COLO668 (cell line): ENCODE measurements around the gene HINT3.
"Not testable (repeated sequence)": the region's sequence is repeated elsewhere in the genome, so short reads cannot be mapped to it uniquely, and the experiment has no call there.

Experiments
- DNase-seq: peaks from one replicate; lab custom pipeline; 2025; ENCODE audit not compliant: unreplicated experiment; lab: John Stamatoyannopoulos, UW

The HINT3 gene

DNA sequence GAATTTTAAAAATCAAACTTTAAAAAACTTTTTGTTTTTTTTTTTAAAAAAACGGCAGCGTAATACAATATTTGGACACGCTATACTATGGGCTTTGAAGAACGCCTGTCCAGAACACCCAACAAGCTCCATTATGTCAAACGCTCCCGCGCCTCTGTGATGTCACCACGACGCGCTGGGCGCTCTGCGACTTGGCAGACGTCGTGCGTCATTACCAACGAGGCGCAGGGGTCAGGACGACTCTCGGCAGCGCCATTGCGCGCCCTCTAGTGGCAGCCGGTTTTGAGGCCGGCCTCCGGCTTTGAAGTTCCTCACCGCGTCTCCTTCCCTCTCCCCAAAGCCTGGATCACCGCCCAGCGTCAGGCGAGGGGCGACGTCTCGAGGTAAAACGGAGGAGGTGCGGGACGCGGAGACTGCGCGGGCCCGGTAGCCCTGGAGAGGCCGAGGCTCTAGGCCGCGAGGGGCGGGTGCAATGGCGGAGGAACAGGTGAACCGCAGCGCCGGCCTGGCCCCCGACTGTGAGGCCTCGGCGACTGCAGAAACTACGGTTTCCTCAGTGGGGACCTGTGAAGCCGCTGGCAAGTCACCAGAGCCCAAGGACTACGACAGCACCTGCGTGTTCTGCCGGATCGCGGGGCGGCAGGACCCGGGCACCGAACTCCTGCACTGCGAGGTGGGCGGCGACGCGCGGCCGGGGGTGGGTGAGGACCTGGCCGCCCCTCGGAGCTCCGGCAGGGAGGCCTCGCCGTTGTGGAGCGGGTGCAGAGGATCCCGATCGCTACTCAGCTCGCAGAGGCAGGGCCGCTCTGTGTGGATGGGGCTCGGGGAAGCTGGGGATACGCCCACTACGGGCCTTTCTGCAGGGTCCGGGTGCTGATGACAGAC lies at the start of gene HINT3:
TSS of gene HINT3 (plus strand) at position 265 of the 885 bp plus-strand sequence. CDS start at position 473, 208 bp downstream.
- DNase-seq: peak; percentile 95

DNA sequence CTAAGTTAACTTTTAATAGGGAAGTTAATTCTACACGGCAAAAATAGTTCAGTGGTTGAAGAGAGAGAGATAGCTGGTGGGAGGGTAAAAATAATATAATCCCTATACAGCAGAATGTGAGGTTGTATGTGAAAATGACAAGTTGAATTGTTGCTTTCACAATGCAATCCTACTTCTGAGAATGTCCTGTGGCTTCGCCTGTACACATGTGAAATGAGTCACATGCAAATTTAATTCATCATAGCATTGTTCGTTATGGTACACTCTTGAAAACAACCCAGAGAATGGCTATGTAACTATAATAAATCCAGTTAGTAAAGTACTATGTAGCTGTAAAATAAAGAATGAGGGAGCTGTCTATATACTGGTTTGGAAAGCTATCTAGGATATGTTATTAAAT lies 46.0 kb upstream of the HINT3 start:
- DNase-seq: no peak

DNA sequence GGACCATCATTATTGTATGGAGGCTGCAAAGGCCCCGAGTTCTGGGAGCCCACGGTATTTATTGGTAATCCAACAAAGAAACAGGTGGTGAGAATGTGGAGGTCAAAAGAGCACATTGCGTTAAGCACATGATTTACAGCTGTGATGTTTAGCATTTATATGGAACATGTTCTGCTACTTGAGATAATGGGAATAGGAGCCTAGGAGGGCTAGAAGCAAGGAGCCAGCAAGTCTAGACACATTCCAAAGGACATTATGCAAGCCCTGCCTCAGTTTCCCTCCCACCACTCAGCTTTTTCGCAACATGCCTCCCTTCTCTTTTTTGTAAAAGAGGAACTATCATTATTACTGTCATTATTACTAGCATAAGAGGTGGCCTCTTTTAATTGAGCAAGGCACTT lies 45.5 kb upstream of the HINT3 start:
- peak; percentile 4 for DNase-seq

DNA sequence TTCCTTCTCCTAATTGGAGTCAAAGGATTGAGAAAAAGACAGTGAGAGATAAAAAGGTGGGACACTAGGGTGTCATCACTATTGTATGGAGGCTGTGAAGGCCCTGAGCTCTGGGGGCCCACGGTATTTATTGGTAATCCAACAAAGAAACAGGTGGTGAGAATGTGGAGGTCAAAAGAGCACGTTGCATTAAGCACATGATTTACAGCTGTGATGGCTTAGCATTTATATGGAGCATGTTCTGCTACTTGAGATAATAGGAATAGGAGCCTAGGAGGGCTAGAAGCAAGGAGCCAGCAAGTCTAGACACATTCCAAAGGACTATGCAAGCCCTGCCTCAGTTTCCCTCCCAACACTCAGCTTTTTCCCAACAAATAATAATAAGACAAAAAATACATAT lies 44.1 kb upstream of the HINT3 start:
- not testable (repeated sequence) for DNase-seq

DNA sequence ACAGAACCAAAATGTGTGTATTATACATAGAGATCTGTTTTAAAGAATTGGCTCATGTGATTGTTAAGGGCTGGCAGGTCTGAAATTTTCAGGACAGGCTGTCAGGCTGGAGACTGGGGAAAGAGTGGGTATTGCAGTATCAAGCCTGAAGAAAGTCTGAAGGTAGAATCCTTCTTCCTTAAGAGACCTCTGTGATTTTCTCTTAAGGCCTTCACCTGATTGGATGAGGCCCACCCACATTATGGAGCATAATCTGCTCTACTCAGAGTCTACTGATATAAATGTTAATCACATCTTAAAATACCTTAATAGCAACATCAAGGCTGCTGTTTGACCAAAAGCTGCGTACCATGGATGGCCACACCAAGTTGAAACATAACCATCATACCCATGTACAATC lies 43.4 kb upstream of the HINT3 start:
- DNase-seq: no peak

DNA sequence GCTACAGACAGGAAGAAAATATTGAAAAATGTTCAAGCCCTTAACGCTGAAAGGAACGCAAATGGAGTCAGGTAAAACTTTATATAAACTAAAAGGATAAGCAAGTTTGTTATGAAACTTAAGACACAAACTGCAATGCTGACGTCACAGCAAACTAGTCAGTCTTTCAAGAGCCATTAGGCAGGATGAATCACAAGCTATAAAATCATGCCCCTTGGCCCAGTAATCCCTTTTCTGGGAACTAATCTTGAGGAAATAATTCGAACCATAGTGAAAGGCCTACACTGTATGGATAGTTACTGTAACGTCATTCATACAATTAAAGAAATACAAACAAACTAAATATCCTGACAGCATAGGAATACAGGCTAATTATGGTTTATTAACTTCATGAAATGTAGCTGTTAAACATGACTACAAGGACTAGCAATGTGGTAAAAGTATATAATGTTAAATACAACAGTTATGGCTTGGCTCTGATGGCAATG lies 42.7 kb upstream of the HINT3 start:
- DNase-seq: no peak

DNA sequence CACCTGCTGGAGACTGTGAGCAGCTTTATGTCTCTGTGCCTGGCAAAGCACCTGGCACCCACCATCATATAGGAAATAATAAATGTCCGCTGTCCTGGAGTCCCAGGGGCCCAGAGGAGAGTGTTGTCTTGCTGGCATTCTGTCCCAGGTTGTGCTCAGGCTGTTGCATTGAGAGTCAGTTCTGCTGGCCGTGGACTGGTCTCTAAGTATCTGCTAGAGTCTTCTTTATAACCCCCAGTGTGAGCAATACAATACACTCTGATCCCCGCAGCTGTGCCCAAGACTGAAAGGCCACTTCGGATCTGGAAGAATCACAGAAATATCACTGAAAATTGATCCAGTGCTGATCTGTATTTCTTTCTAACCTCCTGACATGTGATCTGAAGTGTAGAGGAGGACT lies 38.3 kb upstream of the HINT3 start:
- peak; percentile 10 for DNase-seq

DNA sequence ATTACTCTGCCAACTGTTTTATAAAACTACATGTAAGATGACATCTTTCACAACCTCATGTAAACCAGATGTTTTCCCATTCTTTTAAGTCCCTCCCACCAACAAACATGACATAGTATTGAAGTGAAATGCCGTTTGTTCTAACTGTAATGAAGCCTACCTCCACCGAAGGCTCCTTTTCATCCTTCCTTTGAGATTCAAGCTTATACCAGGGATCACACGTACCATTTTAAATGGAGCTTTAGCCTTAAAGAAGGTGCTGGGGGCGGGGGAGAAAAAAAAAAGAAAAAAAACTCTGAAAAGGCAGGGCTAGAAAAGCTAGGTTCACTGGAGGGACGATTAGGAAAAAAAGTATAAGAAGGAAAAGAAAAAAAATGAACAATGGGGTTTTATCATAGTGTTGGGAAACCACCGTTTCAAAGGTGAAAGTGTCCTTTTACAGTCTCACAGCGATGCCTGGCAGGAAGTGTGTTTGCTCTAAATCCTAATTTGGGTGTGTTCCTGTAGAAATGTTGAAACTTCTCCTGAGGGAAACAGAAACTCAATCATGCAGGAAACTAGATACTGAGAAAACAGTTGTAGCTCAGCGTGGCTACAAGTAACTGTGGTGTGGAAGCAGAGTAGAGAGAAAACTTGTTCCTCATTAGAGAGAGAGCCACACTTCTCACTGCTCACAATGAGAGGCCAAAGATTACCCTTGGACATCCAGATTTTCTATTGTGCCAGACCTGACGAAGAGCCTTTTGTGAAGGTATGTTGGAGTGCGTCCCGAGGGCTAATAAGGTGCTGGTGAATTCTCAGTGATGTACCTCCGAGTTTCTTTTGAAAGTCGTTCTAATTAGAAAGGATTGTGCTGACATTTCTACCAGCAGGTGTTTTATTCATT lies 37.6 kb upstream of the HINT3 start:
- peak; percentile 22 for DNase-seq

DNA sequence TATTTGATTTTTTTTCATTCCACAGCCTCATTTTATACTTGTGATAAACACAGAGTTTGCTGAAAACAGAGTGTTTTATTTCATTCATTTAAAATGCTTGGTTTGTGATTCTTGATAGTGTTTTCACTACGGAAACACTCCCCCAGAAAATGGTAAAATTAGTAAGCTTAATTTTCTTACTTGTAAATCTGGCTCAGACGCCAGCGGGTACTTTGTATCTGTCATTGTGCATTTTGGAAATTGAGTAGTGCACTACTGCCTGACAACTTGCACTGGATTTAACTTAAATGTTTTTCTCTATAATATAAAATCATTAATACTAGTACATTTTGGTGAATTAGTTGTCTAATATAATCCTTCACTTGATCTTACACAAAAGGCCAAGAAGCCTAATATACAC lies 37.0 kb upstream of the HINT3 start:
- DNase-seq: no peak

DNA sequence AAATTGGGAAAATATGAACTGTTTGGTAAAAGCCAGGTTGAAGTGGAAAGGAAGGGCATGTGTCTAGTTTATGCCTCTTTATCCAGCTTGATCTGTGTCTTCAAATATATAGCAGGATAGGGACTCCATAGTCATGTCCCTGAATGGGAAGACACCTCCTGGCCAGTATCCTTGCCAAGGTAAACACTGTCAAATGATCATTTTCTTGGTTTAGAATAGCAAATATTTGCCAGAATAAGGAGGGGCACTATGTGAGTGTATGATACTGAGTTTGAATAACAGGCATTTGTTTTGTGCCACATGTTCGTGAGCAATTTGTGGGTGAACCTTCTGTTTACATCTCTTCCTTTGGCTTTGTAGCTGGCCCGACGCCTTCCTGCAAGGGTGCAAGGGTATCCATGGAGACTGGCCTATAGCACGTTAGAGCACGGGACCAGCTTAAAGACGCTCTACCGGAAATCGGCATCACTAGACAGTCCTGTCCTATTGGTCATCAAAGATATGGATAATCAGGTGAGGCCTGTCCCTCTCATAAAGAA lies 34.2 kb upstream of the HINT3 start:
- DNase-seq: peak; percentile 50

DNA sequence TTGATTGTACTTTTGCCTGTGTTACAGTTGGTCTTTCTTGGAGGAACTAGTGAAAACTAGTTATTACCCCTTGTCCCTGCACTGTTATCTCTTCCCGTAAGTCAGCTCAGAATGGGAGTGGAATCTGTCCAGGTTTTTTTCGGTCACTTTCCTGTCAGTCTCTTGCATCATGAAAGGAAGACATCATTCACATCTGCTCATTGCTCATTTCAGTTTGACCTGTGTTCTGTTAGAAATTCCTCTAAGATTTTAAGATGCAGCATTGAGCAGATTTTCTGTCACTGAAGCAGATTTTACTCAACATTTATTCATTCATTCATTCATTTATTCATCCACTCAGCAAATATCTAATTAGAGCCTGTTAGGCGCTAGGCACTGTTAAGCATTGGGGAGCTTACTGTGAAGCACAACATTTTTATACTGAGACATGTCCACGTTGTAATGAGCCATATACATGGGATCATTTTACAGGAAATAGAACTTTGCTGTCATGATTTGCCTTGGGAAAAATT lies 33.1 kb upstream of the HINT3 start:
- DNase-seq: no peak

DNA sequence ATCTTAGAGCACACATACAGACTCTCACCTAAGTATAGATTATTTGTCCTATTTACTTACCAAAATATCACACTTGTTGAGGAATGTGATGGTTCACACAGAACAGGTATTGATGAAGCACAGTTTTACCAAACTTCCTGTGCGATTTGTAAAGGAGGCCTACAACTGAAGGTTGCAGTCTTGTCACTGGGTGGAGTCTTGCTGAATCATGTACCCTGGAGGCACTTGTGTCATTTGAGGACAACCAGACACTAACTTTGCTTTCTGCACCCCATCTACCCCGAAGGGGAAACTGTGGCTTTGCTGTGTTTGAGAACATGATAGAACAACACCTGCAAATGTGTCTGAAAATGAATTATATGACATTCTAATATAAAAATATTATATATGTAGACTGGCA lies 32.4 kb upstream of the HINT3 start:
- no peak for DNase-seq

DNA sequence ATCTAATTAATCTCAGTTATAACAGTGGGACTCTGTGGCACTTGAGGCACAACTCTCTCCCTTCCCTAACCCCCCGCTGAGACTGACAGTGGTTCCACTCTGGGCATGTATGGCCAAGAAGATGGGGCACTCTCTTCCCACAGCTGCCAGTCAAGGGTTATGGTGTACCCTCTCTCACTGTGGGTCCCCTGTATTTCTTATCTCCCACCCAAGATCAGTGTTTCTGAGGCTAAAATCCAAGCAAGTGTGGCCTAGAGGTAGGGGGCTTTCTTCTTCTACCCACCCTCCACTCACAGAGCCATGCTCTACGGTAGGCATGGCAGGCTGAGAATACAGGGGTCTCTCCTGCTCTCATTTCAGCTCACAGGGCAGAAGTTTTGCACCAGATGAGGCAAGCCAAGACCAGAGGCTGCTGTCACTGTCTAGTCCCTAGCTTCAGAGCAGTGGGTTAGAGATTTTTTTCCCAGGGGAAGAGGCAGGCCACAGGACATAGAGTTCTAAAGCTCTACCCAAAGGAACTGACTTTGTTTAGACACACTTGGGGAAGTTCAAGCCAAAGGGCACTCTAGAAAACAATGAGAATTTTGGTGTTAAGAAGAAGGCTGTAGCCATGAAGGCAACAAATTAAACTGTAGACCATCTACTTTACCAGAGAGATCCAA lies 31.7 kb upstream of the HINT3 start:
- DNase-seq: no peak

DNA sequence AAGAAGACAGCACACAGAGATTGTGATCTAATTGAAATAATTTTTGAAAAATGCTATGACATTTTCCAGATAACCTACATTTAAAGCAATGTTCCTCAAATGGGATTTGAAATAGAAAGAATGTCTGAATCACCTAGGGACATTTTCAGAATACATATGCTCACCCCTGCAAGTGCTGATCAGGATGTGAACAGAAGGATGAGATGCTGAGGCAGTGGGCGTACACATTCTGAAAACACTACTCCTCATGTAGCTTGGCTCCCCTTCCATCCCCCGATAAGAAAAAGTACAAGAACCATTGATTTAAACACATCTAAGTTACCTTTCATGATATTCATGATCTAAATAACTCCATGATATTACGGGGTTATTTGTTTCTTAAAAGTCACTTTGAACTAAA lies 29.9 kb upstream of the HINT3 start:
- DNase-seq: no peak

DNA sequence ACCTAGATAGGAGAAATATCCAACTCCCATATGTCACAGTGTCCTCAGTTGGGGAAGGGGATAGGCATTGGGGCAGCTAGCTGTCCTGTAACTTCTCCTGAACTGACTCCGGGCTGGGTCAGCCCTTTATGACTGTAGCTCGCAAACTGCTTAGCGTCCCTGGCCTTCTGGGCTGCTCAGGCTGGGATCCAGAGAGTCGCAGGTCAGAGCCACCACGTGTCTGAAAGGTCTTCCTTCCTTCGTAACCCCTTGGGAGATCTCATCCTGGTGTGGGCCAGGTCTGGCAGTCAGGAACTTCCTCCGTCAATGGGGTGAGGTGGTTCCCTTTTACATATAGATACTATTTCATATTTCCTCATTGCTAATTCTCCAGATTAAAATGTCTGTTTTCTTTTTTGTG lies 28.8 kb upstream of the HINT3 start:
- DNase-seq: no peak

DNA sequence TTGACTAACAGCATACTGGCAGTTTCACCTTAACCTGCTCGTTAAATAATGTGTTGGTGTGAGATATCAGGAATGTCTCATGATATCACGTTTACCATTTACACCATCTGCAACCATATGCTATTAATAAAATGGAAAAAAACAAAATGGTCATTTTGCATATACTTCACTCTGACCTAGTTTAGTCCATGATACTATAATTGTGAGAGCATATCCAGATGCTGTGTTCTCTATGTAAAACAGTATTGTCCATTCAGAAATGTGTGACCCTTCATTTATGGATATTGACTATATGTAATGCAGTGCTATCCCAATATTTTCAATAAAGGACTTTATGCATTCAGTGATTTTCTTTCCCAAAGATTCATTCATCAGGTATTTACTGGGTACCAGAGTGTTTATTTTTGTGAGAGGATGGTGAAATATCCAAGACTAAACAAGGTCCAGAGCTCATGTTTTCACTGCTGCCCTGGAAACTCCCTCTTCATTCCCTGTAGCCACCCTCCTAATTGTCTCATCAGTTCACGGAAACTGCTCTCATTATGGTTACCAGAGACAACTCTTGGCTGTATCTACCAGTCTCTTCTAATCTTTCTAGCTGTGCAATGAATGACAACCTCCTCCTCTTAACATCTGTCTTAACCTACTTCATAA lies 25.7 kb upstream of the HINT3 start:
- DNase-seq: no peak

DNA sequence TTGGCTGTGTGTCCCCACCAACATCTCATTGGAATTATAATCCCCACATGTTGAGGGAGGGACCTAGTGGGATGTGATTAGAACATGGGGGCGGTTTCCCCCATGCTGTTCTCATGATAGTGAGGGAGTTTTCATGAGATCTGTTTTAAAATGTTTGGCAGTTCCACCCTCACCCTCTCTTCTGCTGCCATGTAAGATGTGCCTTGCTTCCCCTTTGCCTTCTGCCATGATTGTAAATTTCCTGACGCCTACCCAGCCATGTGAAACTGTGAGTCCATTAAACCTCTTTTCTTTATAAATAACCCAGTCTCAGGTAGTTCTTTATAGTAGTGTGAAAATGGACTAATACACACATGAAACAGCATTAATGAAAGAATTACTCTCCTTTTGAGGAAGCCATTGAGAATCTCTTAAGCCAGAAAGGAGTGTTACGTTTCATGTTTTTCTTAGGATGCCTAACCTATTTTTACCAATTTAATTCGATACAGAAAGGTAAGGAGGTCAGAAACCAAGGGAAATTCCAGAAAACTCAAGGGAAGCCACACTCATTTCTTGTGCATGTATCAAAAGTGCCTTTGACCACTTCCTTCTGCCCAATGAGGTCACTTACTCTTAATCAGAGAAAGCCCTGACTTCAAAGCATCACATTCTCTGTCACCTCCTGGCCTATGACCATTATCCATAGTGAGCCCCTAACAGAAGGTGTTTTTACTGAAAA lies 24.7 kb upstream of the HINT3 start:
- DNase-seq: no peak

DNA sequence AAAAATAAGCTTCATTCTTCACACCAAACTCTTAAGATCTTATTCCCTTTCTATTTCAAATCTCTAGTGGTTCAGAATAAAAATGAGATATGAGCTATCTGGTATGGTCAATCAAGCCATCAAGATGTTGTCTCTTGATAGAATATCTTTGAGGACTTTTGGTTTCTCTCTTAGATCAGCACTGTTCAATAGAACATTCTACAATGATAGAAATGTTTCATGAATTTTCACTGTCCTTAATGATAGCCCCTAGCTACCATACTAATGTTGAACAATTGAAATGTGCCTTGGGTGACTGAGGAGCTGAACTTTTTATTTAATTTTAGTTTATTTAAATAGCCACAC lies 24.1 kb upstream of the HINT3 start:
- DNase-seq: no peak

DNA sequence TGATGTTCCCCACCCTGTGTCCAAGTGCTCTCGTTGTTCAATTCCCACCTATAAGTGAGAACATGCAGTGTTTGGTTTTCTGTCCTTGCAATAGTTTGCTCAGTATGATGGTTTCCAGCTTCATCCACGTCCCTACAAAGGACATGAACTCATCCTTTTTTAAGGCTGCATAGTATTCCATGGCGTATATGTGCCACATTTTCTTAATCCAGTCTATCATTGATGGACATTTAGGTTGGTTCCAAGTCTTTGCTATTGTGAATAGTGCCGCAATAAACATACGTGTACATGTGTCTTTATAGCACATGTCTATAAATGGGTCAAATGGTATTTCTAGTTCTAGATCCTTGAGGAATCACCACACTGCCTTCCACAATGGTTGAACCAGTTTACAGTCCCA lies 21.1 kb upstream of the HINT3 start:
- not testable (repeated sequence) for DNase-seq

DNA sequence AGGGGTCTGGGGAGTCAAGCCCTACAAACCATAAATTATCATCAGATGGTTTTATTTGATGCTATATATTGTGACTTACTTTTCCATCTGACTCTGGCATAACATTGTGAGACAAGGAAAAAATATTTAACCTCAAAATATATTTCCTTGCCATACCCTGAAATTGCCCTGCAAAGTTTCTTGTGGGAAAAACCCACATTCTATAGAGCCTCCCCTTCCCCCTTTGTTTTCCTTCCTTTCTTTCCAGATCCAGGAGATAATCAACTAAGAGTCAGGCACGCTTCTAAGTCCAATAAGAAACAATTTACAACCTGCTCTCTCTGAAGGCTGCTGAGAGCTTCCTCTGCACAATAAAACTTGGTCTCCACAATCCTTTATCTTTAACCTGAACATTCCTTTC lies 17.5 kb upstream of the HINT3 start:
- no peak for DNase-seq
